ENCODE data around the gene CCDC85C. TPM values are rescaled to one million over a fixed set of nuclear protein-coding genes. Genes with fewer than 3 reads are reported as not detected.

CCDC85C gene
- total and polyA plus RNA-seq, 2 of the 8 experiments (the other 6 are each of a cell fraction or from before 2014, with no cell fraction given), result 16.8 to 35.8 TPM

DNA sequence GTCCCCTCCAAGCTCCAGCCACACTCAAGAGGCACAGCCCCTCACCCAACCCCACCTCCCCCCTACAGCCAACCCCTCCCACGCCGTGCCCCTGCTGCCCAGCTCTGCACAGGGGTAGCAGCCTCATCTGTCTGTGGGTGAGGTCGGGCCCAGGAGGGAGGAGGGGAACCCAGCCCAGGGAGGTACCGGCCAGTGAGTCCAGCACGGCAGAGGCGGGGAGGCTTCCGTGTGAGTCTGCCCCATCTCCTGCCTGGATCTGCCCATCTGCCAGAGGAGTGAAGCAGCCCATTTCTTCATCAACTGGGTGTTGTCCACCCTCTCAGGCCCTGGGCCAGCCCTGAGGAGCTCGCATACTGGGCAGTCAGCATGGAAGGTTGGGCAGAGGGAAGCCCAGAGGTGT is 68.6 kb downstream of the CCDC85C start:
- Histone ChIP-seq H3K36me3 (ENCODE audit: control insufficient read depth in 2 of 4, insufficient read depth in 4 of 4, low read length in 3 of 4) (no peaks in the 10 kb centered on the region), H2BK15ac (ENCODE audit: low read length) (no peak overlapping the region), H2BK5ac (ENCODE audit: low read depth, low read length) (no peak overlapping the region), H3K79me1 (ENCODE audit: low read depth, low read length) (peaks cover 14% of the 10 kb centered on the region), H3K56ac (replicated peaks; ENCODE audit: insufficient read length, low read depth, low read length) (no peak overlapping the region), H3K79me2 (ENCODE audit: control insufficient read depth in 1 of 2, insufficient read depth in 2 of 2, low read length in 2 of 2) (peaks cover 0 to 31% of the 10 kb centered on the region in 2 experiments; a peak in 1 of 4 replicates), H3K9me3 (ENCODE audit: insufficient read depth in 2 of 2, low read depth in 1 of 2, low read length in 1 of 2) (no peaks in the 10 kb centered on the region), H3K27me3 (replicated peaks in 1 of 4; ENCODE audit: control insufficient read depth in 3 of 4, extremely low read depth in 1 of 4, insufficient read depth in 3 of 4, low read length in 3 of 4) (no peaks in the 10 kb centered on the region), H3K23ac (ENCODE audit: insufficient read length) (no peak overlapping the region), H3K9ac (replicated peaks in 1 of 4; ENCODE audit: extremely low read depth in 1 of 4, low read depth in 3 of 4, low read length in 3 of 4) (no peak overlapping the region), H3K4me2 (ENCODE audit: insufficient read depth in 1 of 2, low read depth in 2 of 2, low read length in 2 of 2) (no peak overlapping the region), H2AFZ (ENCODE audit: low read length) (no peak overlapping the region), H4K8ac (ENCODE audit: extremely low read depth, insufficient read depth, low read length) (no peak overlapping the region; the same call in 1 of the 2 replicates), H3K4ac (replicated peaks; ENCODE audit: insufficient read length, low read depth, low read length) (no peak overlapping the region), H3K4me3 (ENCODE audit: extremely low read depth in 1 of 4, insufficient read depth in 2 of 4, low read depth in 3 of 4, low read length in 4 of 4) (no peak overlapping the region), H3K18ac (ENCODE audit: extremely low read depth, low read length) (no peak overlapping the region; the same call in 1 of the 2 replicates), H3K14ac (ENCODE audit: insufficient read length) (no peak overlapping the region), H2AK5ac (ENCODE audit: low read depth, low read length) (no peak overlapping the region), H3K23me2 (ENCODE audit: low read depth, low read length) (no peaks in the 10 kb centered on the region), H4K5ac (ENCODE audit: insufficient read length, low read depth, low read length) (no peak overlapping the region), H4K91ac (replicated peaks; ENCODE audit: insufficient read length, low read length) (no peak overlapping the region), H2BK20ac (ENCODE audit: low read length) (no peak overlapping the region), H3K4me1 (replicated peaks in 1 of 4; ENCODE audit: control insufficient read depth in 3 of 4, insufficient read depth in 4 of 4, low read length in 3 of 4) (peaks cover 3 to 42% (median 27%) of the 10 kb centered on the region in 4 experiments), H2BK12ac (ENCODE audit: low read depth, low read length) (peak overlapping the region; percentile 27; the same call in 1 of the 2 replicates), H4K20me1 (replicated peaks in 1 of 2; ENCODE audit: control insufficient read depth in 1 of 2, insufficient read depth in 2 of 2, low read length in 2 of 2) (peaks cover 7 to 11% of the 10 kb centered on the region in 2 experiments), H3K27ac (ENCODE audit: low read depth, low read length) (no peak overlapping the region), H2BK120ac (replicated peaks; ENCODE audit: low read depth, low read length) (no peak overlapping the region)
- POLR2A ChIA-PET (ENCODE audit: partially characterized antibody), result no interaction called here
- DNase-seq (ENCODE audit: low read depth in 1 of 2, low spot score in 2 of 2) (no peak), FAIRE-seq (no peak)
- no peak for TF ChIP-seq GABPA (IDR thresholded peaks at IDR 0.05; ENCODE audit: borderline replicate concordance, insufficient read depth, low read length)
- CTCF ChIA-PET (ENCODE audit: partially characterized antibody), result interaction anchor here (1.2 to 6.2 kb wide), 7 partner anchors 10 to 152 kb away, joined by 3 to 40 read pairs (median 5); no protein-coding TSS in a partner anchor
- 92% methylated on average over 7 of the region's 8 CpGs; no CpG with 5 or more reads in 1 of the 2 experiments for WGBS, 2 experiments (ENCODE audit: extremely low coverage in 1 of 2, insufficient coverage in 1 of 2, insufficient read length in 1 of 2, insufficient replicate concordance in 2 of 2, low coverage in 1 of 2, low lambda C conversion rate in 2 of 2, missing lambda C conversion rate in 1 of 2)

All from H1 (cell line).